HEK293 (cell line): ENCODE results near the gene HYOU1.

Experiments
- SP2 ChIP-seq: fragments of 450-650 bp; formaldehyde crosslinking; IDR thresholded peaks from 2 replicates; pipeline ENCODE4 v1.5.1; 2016; ENCODE audit warnings: missing biosample characterization, missing genetic modification characterization
- ZNF629 ChIP-seq: fragments of 450-650 bp; formaldehyde crosslinking; IDR thresholded peaks from 2 replicates; pipeline ENCODE4 v1.5.1; 2017; ENCODE audit warnings: missing biosample characterization, missing genetic modification characterization
- ZSCAN30 ChIP-seq: fragments of 450-650 bp; IDR thresholded peaks from 2 replicates; pipeline ENCODE4 v1.5.1; 2018; ENCODE audit warnings: missing biosample characterization, mild to moderate bottlenecking, missing genetic modification characterization, moderate library complexity
- TF ChIP-seq, protein P1 (sequence below): fragments of 450-650 bp; formaldehyde crosslinking; IDR thresholded peaks from 2 replicates; pipeline ENCODE4 v1.5.1; 2016; ENCODE audit warnings: missing biosample characterization, missing genetic modification characterization
- TF ChIP-seq, protein P2 (sequence below): fragments of 450-650 bp; formaldehyde crosslinking; IDR thresholded peaks from 2 replicates; pipeline ENCODE4 v1.5.1; 2016; ENCODE audit warnings: missing biosample characterization, missing genetic modification characterization

DNA sequence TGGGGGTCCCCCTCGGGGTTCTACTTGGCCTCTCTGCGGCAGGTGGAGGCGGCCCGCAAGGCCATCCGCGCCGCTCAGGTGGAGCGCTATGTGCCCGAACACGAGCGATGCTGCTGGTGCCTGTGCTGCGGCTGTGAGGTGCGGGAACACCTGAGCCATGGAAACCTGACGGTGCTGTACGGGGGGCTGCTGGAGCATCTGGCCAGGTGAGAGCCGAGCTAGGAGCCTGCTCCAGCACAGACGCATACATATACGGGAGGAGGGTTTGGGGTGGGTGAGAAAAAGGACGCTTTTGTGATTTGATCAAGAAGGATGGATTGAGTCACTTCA, 58.7 kb downstream of the HYOU1 start:
- TF ChIP-seq, protein P1, sequence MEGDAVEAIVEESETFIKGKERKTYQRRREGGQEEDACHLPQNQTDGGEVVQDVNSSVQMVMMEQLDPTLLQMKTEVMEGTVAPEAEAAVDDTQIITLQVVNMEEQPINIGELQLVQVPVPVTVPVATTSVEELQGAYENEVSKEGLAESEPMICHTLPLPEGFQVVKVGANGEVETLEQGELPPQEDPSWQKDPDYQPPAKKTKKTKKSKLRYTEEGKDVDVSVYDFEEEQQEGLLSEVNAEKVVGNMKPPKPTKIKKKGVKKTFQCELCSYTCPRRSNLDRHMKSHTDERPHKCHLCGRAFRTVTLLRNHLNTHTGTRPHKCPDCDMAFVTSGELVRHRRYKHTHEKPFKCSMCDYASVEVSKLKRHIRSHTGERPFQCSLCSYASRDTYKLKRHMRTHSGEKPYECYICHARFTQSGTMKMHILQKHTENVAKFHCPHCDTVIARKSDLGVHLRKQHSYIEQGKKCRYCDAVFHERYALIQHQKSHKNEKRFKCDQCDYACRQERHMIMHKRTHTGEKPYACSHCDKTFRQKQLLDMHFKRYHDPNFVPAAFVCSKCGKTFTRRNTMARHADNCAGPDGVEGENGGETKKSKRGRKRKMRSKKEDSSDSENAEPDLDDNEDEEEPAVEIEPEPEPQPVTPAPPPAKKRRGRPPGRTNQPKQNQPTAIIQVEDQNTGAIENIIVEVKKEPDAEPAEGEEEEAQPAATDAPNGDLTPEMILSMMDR = no peak
- TF ChIP-seq SP2 (tag by site-specific recombination) (no peak), ZSCAN30 (tag by site-specific recombination) (no peak), ZNF629 (no peak)
- TF ChIP-seq, protein P2, sequence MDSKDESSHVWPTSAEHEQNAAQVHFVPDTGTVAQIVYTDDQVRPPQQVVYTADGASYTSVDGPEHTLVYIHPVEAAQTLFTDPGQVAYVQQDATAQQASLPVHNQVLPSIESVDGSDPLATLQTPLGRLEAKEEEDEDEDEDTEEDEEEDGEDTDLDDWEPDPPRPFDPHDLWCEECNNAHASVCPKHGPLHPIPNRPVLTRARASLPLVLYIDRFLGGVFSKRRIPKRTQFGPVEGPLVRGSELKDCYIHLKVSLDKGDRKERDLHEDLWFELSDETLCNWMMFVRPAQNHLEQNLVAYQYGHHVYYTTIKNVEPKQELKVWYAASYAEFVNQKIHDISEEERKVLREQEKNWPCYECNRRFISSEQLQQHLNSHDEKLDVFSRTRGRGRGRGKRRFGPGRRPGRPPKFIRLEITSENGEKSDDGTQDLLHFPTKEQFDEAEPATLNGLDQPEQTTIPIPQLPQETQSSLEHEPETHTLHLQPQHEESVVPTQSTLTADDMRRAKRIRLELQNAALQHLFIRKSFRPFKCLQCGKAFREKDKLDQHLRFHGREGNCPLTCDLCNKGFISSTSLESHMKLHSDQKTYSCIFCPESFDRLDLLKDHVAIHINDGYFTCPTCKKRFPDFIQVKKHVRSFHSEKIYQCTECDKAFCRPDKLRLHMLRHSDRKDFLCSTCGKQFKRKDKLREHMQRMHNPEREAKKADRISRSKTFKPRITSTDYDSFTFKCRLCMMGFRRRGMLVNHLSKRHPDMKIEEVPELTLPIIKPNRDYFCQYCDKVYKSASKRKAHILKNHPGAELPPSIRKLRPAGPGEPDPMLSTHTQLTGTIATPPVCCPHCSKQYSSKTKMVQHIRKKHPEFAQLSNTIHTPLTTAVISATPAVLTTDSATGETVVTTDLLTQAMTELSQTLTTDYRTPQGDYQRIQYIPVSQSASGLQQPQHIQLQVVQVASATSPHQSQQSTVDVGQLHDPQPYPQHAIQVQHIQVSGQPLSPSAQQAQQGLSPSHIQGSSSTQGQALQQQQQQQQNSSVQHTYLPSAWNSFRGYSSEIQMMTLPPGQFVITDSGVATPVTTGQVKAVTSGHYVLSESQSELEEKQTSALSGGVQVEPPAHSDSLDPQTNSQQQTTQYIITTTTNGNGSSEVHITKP = no peak
